Endometrial microvascular endothelial cells (primary cell): ENCODE data around the gene VIPR2. TPM values are rescaled to one million over a fixed set of nuclear protein-coding genes. Genes with fewer than 3 reads are reported as not detected.

Source experiments
- in situ Hi-C: cut with HindIII; loops from 2 replicates; pipeline ENCODE4 v1.10.0; 2017; ENCODE audit warnings: low sequenced_read_pairs, low pct_unique_long_range_greater_than_20kb; ENCODE audit errors: inconsistent ontology term
- total RNA-seq: library from RNA; depleted of rRNA; stranded (reverse); fragments of >200 nt; gene quantifications from one replicate; pipeline ENCODE4 v1.2.3, GENCODE V29; 2015; ENCODE audit errors: inconsistent ontology term

The VIPR2 gene
- total RNA-seq, 1 donor from 2014 or later: not detected

GRCh38 chr7:159039716-159040115 lies 105.0 kb downstream of the VIPR2 start:
- in situ Hi-C loops: no loop called here

GRCh38 chr7:159038066-159038465 lies 106.6 kb downstream of the VIPR2 start:
- in situ Hi-C loops: no loop called here

- in situ Hi-C loops: no loop called here
These were observed 107.6 kb downstream of the VIPR2 start for GRCh38 chr7:159036916-159037605.

- in situ Hi-C loops: no loop called here
These were observed 109.0 kb downstream of the VIPR2 start for GRCh38 chr7:159035571-159036073.

GRCh38 chr7:159034988-159035387 lies 109.7 kb downstream of the VIPR2 start:
- in situ Hi-C loops: no loop called here

- in situ Hi-C loops: no loop called here
These were observed 110.3 kb downstream of the VIPR2 start for GRCh38 chr7:159034394-159034793.

- in situ Hi-C loops: no loop called here
These were observed 110.7 kb downstream of the VIPR2 start for GRCh38 chr7:159033956-159034355.

GRCh38 chr7:159033473-159033825 lies 111.2 kb downstream of the VIPR2 start:
- in situ Hi-C loops: no loop called here

- in situ Hi-C loops: no loop called here
These were observed 111.8 kb downstream of the VIPR2 start for GRCh38 chr7:159032753-159033472.

- in situ Hi-C loops: no loop called here
These were observed 112.3 kb downstream of the VIPR2 start for GRCh38 chr7:159032322-159032721.

GRCh38 chr7:159031750-159032149 lies 112.9 kb downstream of the VIPR2 start:
- in situ Hi-C loops: no loop called here

- in situ Hi-C loops: no loop called here
These were observed 113.4 kb downstream of the VIPR2 start for GRCh38 chr7:159031135-159031701.

- in situ Hi-C loops: no loop called here
These were observed 114.1 kb downstream of the VIPR2 start for GRCh38 chr7:159030490-159031134.

- in situ Hi-C loops: no loop called here
These were observed 115.9 kb downstream of the VIPR2 start for GRCh38 chr7:159028508-159029401.

GRCh38 chr7:159027789-159028507 lies 116.7 kb downstream of the VIPR2 start:
- in situ Hi-C loops: no loop called here

GRCh38 chr7:159027056-159027788 lies 117.4 kb downstream of the VIPR2 start:
- in situ Hi-C loops: no loop called here

GRCh38 chr7:159026271-159027055 lies 118.2 kb downstream of the VIPR2 start:
- in situ Hi-C loops: no loop called here
